Measurements from ENCODE around the gene ZNF581. TPM values are rescaled to one million over a fixed set of nuclear protein-coding genes. Genes with fewer than 3 reads are reported as not detected.

ZNF581 gene
- polyA plus RNA-seq, 3 donors = 25.1 to 31.6 (median 29.4) TPM

GRCh38 chr19:55686311-55687050 is 43.0 kb downstream of the ZNF581 start:
- Histone ChIP-seq H2AFZ (ENCODE audit: insufficient read depth, low read depth, low read length, poor library complexity, severe bottlenecking) (no peak overlapping the region), H3K79me2 (ENCODE audit: insufficient read depth, low read length) (peaks cover 66% of the 10 kb centered on the region), H3K4me1 (ENCODE audit: control insufficient read depth in 1 of 2, insufficient read depth in 2 of 2, low read length in 2 of 2) (no peaks in the 10 kb centered on the region), H3K27ac (ENCODE audit: low read depth in 1 of 2, low read length in 2 of 2) (peak overlapping the region in 1 of 2 donors; percentile 14), H3K4me2 (replicated peaks; ENCODE audit: extremely low read depth, low read length, poor library complexity, severe bottlenecking) (no peak overlapping the region), H3K9me3 (replicated peaks in 1 of 2; ENCODE audit: control insufficient read depth in 1 of 2, insufficient read depth in 1 of 2, low read length in 2 of 2) (no peaks in the 10 kb centered on the region), H3K27me3 (ENCODE audit: control insufficient read depth in 2 of 2, insufficient read depth in 2 of 2, low read length in 2 of 2) (no peaks in the 10 kb centered on the region), H3K9ac (ENCODE audit: insufficient read depth, low read length, poor library complexity, severe bottlenecking) (no peak overlapping the region), H3K36me3 (replicated peaks in 1 of 2; ENCODE audit: control insufficient read depth in 1 of 2, insufficient read depth in 2 of 2, low read length in 2 of 2) (peaks cover 86 to 94% of the 10 kb centered on the region in 2 donors), H3K4me3 (replicated peaks in 1 of 3; ENCODE audit: low read depth in 2 of 3, low read length in 3 of 3) (no peak overlapping the region), H4K20me1 (ENCODE audit: insufficient read depth, low read length) (peaks cover 96% of the 10 kb centered on the region)
- Mint-ChIP-seq H3K27ac (peak overlapping the region in 5 of 7 donors; percentile 19 to 84 (median 72)), H3K36me3 (peaks cover 66 to 95% of the 10 kb centered on the region in 2 donors), H3K4me1 (peaks cover 2% of the 10 kb centered on the region), H3K27me3 (ENCODE audit: low read depth in 3 of 3) (no peaks in the 10 kb centered on the region), H3K4me3 (no peak overlapping the region), H3K9me3 (no peaks in the 10 kb centered on the region)
- intact Hi-C loops (cut with micrococcal nuclease) = no loop called here
- 96% methylated on average over 27 of the region's 29 CpGs for WGBS (ENCODE audit: insufficient coverage)
- no peak for DNase-seq
- TF ChIP-seq, protein P1, sequence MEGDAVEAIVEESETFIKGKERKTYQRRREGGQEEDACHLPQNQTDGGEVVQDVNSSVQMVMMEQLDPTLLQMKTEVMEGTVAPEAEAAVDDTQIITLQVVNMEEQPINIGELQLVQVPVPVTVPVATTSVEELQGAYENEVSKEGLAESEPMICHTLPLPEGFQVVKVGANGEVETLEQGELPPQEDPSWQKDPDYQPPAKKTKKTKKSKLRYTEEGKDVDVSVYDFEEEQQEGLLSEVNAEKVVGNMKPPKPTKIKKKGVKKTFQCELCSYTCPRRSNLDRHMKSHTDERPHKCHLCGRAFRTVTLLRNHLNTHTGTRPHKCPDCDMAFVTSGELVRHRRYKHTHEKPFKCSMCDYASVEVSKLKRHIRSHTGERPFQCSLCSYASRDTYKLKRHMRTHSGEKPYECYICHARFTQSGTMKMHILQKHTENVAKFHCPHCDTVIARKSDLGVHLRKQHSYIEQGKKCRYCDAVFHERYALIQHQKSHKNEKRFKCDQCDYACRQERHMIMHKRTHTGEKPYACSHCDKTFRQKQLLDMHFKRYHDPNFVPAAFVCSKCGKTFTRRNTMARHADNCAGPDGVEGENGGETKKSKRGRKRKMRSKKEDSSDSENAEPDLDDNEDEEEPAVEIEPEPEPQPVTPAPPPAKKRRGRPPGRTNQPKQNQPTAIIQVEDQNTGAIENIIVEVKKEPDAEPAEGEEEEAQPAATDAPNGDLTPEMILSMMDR (IDR thresholded peaks at IDR 0.05) = no peak

DNA sequence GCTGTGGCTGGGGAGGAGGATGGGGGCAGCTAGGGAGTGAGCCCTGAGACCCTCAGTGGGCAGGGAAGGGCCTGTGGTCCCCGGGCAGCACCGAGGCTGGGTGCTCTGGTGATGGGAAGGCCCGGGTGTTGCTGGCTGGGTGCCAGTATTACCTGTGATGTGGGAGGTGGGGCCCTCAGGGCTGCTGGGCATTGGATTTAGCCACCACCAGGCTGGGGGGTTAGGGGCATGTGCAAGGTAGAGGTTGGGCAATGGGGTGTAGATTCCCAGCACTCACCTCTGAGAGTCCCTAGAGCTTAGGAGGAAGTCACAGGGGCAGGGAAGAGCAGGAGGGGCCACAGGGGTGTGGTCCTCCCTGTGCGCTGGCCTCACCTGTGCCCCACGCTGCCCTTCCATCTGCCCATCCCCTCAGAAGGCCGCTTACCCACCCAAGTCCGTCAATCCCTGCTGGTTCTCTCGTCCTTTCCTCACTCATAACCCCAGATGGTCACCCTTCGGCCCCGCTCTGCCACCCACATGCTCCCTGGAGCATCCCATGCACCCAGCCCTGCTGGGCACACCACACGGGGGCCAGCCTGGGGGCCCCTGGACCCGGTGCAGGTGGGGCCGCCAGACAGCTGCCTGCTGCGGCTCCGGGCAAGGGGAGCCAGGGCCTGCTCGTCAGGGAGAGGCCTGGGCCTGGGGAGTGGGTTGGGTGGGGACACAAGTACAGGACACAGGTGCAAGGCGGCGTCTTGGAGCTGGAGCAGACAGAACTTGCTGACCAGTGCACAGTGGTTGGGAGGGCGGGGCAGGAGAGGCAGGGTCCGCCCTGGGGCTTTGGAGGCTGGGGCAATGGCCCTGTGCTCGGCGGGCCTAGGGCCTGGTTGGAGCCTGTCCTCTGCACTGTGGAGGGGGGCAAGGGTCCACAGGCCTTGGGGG is 44.1 kb downstream of the ZNF581 start:
- H3K79me2 ChIP-seq (ENCODE audit: insufficient read depth, low read length) = peaks cover 56% of the 10 kb centered on the region
- TF ChIP-seq, protein P1 (IDR thresholded peaks at IDR 0.05) = no peak
- H3K4me1 Mint-ChIP-seq = peaks cover 2% of the 10 kb centered on the region
- peaks cover 83 to 94% of the 10 kb centered on the region in 2 donors for H3K36me3 ChIP-seq (replicated peaks in 1 of 2; ENCODE audit: control insufficient read depth in 1 of 2, insufficient read depth in 2 of 2, low read length in 2 of 2)
- peak overlapping the region; percentile 8 for H3K9ac ChIP-seq (ENCODE audit: insufficient read depth, low read length, poor library complexity, severe bottlenecking)
- no peaks in the 10 kb centered on the region for H3K9me3 ChIP-seq (replicated peaks in 1 of 2; ENCODE audit: control insufficient read depth in 1 of 2, insufficient read depth in 1 of 2, low read length in 2 of 2)
- no peaks in the 10 kb centered on the region for H3K27me3 ChIP-seq (ENCODE audit: control insufficient read depth in 2 of 2, insufficient read depth in 2 of 2, low read length in 2 of 2)
- H3K36me3 Mint-ChIP-seq = peaks cover 66 to 95% of the 10 kb centered on the region in 2 donors
- DNase-seq = no peak
- H3K27ac ChIP-seq (ENCODE audit: low read depth in 1 of 2, low read length in 2 of 2) = no peak overlapping the region
- peaks cover 96% of the 10 kb centered on the region for H4K20me1 ChIP-seq (ENCODE audit: insufficient read depth, low read length)
- no peaks in the 10 kb centered on the region for H3K4me1 ChIP-seq (ENCODE audit: control insufficient read depth in 1 of 2, insufficient read depth in 2 of 2, low read length in 2 of 2)
- no peak overlapping the region for H3K4me3 ChIP-seq (replicated peaks in 1 of 3; ENCODE audit: low read depth in 2 of 3, low read length in 3 of 3)
- intact Hi-C loops (cut with micrococcal nuclease) = no loop called here
- peak overlapping the region in 4 of 7 donors; percentile 46 to 60 (median 50) for H3K27ac Mint-ChIP-seq
- no peak overlapping the region for H2AFZ ChIP-seq (ENCODE audit: insufficient read depth, low read depth, low read length, poor library complexity, severe bottlenecking)
- no peaks in the 10 kb centered on the region for H3K27me3 Mint-ChIP-seq (ENCODE audit: low read depth in 3 of 3)
- no peak overlapping the region for H3K4me3 Mint-ChIP-seq
- 96% methylated on average over 17 of the region's 22 CpGs for WGBS (ENCODE audit: insufficient coverage)
- H3K4me2 ChIP-seq (replicated peaks; ENCODE audit: extremely low read depth, low read length, poor library complexity, severe bottlenecking) = no peak overlapping the region
- H3K9me3 Mint-ChIP-seq = no peaks in the 10 kb centered on the region

All from CD14-positive monocyte (primary cell).